ENCODE measurements around the gene IL1RAPL1.

IL1RAPL1 gene

GRCh38 chrX:28701222-28701621 is 114.0 kb downstream of the IL1RAPL1 start (continued):
- no peak for TF ChIP-seq POU6F1 (CRISPR knock-in tag; IDR thresholded peaks at IDR 0.05; ENCODE audit: borderline replicate concordance, low read depth)
- TF ChIP-seq CREB5 (CRISPR knock-in tag; IDR thresholded peaks at IDR 0.05; ENCODE audit: low read depth) = no peak
- TF ChIP-seq ZNF565 (CRISPR knock-in tag; conservative IDR thresholded peaks at IDR 0.05; ENCODE audit: low read depth) = no peak
- TF ChIP-seq ARNTL (CRISPR knock-in tag; IDR thresholded peaks at IDR 0.05; ENCODE audit: borderline replicate concordance, low read depth) = no peak
- no peak for TF ChIP-seq ZFP30 (CRISPR knock-in tag; IDR thresholded peaks at IDR 0.05)
- TF ChIP-seq RARB (CRISPR knock-in tag; IDR thresholded peaks at IDR 0.05) = no peak
- no peak for TF ChIP-seq OSR1 (CRISPR knock-in tag; IDR thresholded peaks at IDR 0.05)
- TF ChIP-seq PATZ1 (CRISPR knock-in tag; IDR thresholded peaks at IDR 0.05; ENCODE audit: borderline replicate concordance) = no peak

- TF ChIP-seq PPARA (CRISPR knock-in tag; IDR thresholded peaks at IDR 0.05; ENCODE audit: borderline replicate concordance) (no peak), CREB5 (CRISPR knock-in tag; IDR thresholded peaks at IDR 0.05; ENCODE audit: low read depth) (no peak), TCF4 (CRISPR knock-in tag; IDR thresholded peaks at IDR 0.05; ENCODE audit: borderline replicate concordance) (no peak), ZFP3 (CRISPR knock-in tag; IDR thresholded peaks at IDR 0.05) (no peak), TSHZ2 (CRISPR knock-in tag; IDR thresholded peaks at IDR 0.05) (no peak), ESRRG (CRISPR knock-in tag; IDR thresholded peaks at IDR 0.05) (no peak)
- no peak for ATAC-seq
These were observed 119.7 kb downstream of the IL1RAPL1 start for GRCh38 chrX:28706964-28707363.

GRCh38 chrX:28709421-28709820 is 122.2 kb downstream of the IL1RAPL1 start:
- TF ChIP-seq ZNF70 (CRISPR knock-in tag; IDR thresholded peaks at IDR 0.05) = no peak
- TF ChIP-seq CREB5 (CRISPR knock-in tag; IDR thresholded peaks at IDR 0.05; ENCODE audit: low read depth) = no peak
- TF ChIP-seq SNAI2 (CRISPR knock-in tag; IDR thresholded peaks at IDR 0.05) = no peak
- no peak for TF ChIP-seq ZNF8 (CRISPR knock-in tag; IDR thresholded peaks at IDR 0.05)
- TF ChIP-seq ZC3H10 (CRISPR knock-in tag; IDR thresholded peaks at IDR 0.05) = no peak
- no peak for TF ChIP-seq CSDC2 (CRISPR knock-in tag; IDR thresholded peaks at IDR 0.05)
- ATAC-seq = no peak

GRCh38 chrX:28717864-28718263 is 130.6 kb downstream of the IL1RAPL1 start:
- ATAC-seq = no peak
- TF ChIP-seq TSHZ2 (CRISPR knock-in tag; IDR thresholded peaks at IDR 0.05) = no peak

Measured in SK-N-SH treated with all-trans-retinoic acid at 6 μM for 48 hours (cell line).